Measurements from ENCODE around the gene NUP214. TPM values are rescaled to one million over a fixed set of nuclear protein-coding genes. Genes with fewer than 3 reads are reported as not detected.

NUP214 gene
- polyA plus RNA-seq, 1 of the 3 experiments (the other 2 are of a cell fraction) = 8.0 TPM

GRCh38 chr9:131201856-131202255 is 76.5 kb downstream of the NUP214 start:
- H3K4me1 ChIP-seq (ENCODE audit: control insufficient read depth in 1 of 2, insufficient read depth in 2 of 2, low read depth in 1 of 2, low read length in 1 of 2) = no peaks in the 10 kb centered on the region
- H3K9me3 ChIP-seq = no peaks in the 10 kb centered on the region
- no peaks in the 10 kb centered on the region for H3K9me2 ChIP-seq
- CTCF ChIA-PET = no interaction called here
- no peak overlapping the region for H3K9ac ChIP-seq
- WGBS (ENCODE audit: low lambda C conversion rate) = 97% methylated on average over 3 of the region's 3 CpGs
- H3K36me3 ChIP-seq (replicated peaks in 1 of 2; ENCODE audit: control insufficient read depth in 1 of 2, insufficient read depth in 2 of 2, low read length in 1 of 2) = peaks cover 52 to 61% of the 10 kb centered on the region in 2 experiments
- H2AFZ ChIP-seq (ENCODE audit: low read depth) = no peak overlapping the region
- no peaks in the 10 kb centered on the region for H3K79me2 ChIP-seq (ENCODE audit: insufficient read depth)
- H3K27ac ChIP-seq (ENCODE audit: low read depth in 2 of 2, low read length in 1 of 2) = no peak overlapping the region
- no peak for TF ChIP-seq USF2 (IDR thresholded peaks at IDR 0.05; ENCODE audit: borderline replicate concordance, low read depth, low read length)
- no peak for TF ChIP-seq MAX (IDR thresholded peaks at IDR 0.05; ENCODE audit: low read depth)
- TF ChIP-seq, protein P1, sequence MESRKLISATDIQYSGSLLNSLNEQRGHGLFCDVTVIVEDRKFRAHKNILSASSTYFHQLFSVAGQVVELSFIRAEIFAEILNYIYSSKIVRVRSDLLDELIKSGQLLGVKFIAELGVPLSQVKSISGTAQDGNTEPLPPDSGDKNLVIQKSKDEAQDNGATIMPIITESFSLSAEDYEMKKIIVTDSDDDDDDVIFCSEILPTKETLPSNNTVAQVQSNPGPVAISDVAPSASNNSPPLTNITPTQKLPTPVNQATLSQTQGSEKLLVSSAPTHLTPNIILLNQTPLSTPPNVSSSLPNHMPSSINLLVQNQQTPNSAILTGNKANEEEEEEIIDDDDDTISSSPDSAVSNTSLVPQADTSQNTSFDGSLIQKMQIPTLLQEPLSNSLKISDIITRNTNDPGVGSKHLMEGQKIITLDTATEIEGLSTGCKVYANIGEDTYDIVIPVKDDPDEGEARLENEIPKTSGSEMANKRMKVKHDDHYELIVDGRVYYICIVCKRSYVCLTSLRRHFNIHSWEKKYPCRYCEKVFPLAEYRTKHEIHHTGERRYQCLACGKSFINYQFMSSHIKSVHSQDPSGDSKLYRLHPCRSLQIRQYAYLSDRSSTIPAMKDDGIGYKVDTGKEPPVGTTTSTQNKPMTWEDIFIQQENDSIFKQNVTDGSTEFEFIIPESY (IDR thresholded peaks at IDR 0.05; ENCODE audit: borderline replicate concordance, low read depth) = no peak
- TF ChIP-seq CHD2 (IDR thresholded peaks at IDR 0.05; ENCODE audit: low read length, partially characterized antibody) = no peak
- H3F3A ChIP-seq (replicated peaks; ENCODE audit: insufficient read depth) = no peaks in the 10 kb centered on the region
- no peak overlapping the region for H3K4me3 ChIP-seq (ENCODE audit: low read depth in 2 of 2, low read length in 1 of 2)
- no peaks in the 10 kb centered on the region for H3K27me3 ChIP-seq (ENCODE audit: insufficient read depth)
- no peaks in the 10 kb centered on the region for H4K20me1 ChIP-seq (ENCODE audit: insufficient read depth)
- DNase-seq = no peak
- no peak overlapping the region for H3K4me2 ChIP-seq
- POLR2A ChIA-PET = no interaction called here

- H4K20me1 ChIP-seq (ENCODE audit: insufficient read depth) = no peaks in the 10 kb centered on the region
- H3K27me3 ChIP-seq (ENCODE audit: insufficient read depth) = no peaks in the 10 kb centered on the region
- H3K4me1 ChIP-seq (ENCODE audit: control insufficient read depth in 1 of 2, insufficient read depth in 2 of 2, low read depth in 1 of 2, low read length in 1 of 2) = no peaks in the 10 kb centered on the region
- H2AFZ ChIP-seq (ENCODE audit: low read depth) = no peak overlapping the region
- no peak for DNase-seq
- POLR2A ChIA-PET = no interaction called here
- peak; percentile 33 for TF ChIP-seq CTCF (IDR thresholded peaks at IDR 0.05)
- TF ChIP-seq, protein P1 (IDR thresholded peaks at IDR 0.05; ENCODE audit: borderline replicate concordance, low read depth) = no peak
- H3K4me2 ChIP-seq = no peak overlapping the region
- CTCF ChIA-PET = no interaction called here
- no peaks in the 10 kb centered on the region for H3K9me2 ChIP-seq
- no peaks in the 10 kb centered on the region for H3K9me3 ChIP-seq
- H3K4me3 ChIP-seq (ENCODE audit: low read depth in 2 of 2, low read length in 1 of 2) = no peak overlapping the region
- no peaks in the 10 kb centered on the region for H3K79me2 ChIP-seq (ENCODE audit: insufficient read depth)
- WGBS (ENCODE audit: low lambda C conversion rate) = over 99% methylated on average over 4 of the region's 4 CpGs
- peaks cover 51 to 55% of the 10 kb centered on the region in 2 experiments for H3K36me3 ChIP-seq (replicated peaks in 1 of 2; ENCODE audit: control insufficient read depth in 1 of 2, insufficient read depth in 2 of 2, low read length in 1 of 2)
- no peak overlapping the region for H3K27ac ChIP-seq (ENCODE audit: low read depth in 2 of 2, low read length in 1 of 2)
- no peak overlapping the region for H3K9ac ChIP-seq
- H3F3A ChIP-seq (replicated peaks; ENCODE audit: insufficient read depth) = no peaks in the 10 kb centered on the region
Observed at GRCh38 chr9:131203431-131204218, 78.2 kb downstream of the NUP214 start.

All from SK-N-SH (cell line).